Adrenal gland (tissue), 5 donors: ENCODE results near the gene PDE6B.

Experiments used
- CTCF ChIP-seq, 6 experiments: fragments of 450-650 bp in 4 of 6; fragments of 200-600 bp in 2 of 6; sonication (generic) in 1 of 6; IDR thresholded peaks; 1 replicate in 5 of 6; 2 replicates in 1 of 6; pipeline versions ENCODE4 v1.5.1 to v1.8.0; 2016 to 2021; ENCODE audit warnings: antibody characterized with exemption in 6 of 6, mild to moderate bottlenecking in 2 of 6, moderate library complexity in 1 of 6
- POLR2A ChIP-seq, 2 donors: fragments of 450-650 bp; IDR thresholded peaks; one replicate each; pipeline ENCODE4 v1.6.1; 2017; ENCODE audit warnings: antibody characterized with exemption in 2 of 2, mild to moderate bottlenecking in 2 of 2, moderate library complexity in 1 of 2
- donor health status: DM: no; HTN: no; CAD: no.

GRCh38 chr4:686413-687040 lies 61.2 kb downstream of the PDE6B start:
- TF ChIP-seq CTCF (IDR thresholded peaks at IDR 0.05) (no peak), POLR2A (IDR thresholded peaks at IDR 0.05) (no peak)
